Keratinocyte (primary cell): ENCODE data around the gene GIPR. TPM values are rescaled to one million over a fixed set of nuclear protein-coding genes. Genes with fewer than 3 reads are reported as not detected.

Experiments
- DNase-seq: peaks from one replicate; pipeline ENCODE4 v3.0.0-alpha.2; 2011; ENCODE audit warnings: low read depth, missing footprints, low spot score
- FAIRE-seq: peaks from 2 replicates; lab custom pipeline; 2011; peaks lifted over from hg19 to GRCh38; lab: Jason Lieb, UNC
- H2AFZ ChIP-seq: 2 replicates; pipeline ENCODE4 v1.6.0; 2012; ENCODE audit warnings: low read length, control low read depth, inconsistent platforms; ENCODE audit not compliant: control insufficient read depth
- H3K27ac ChIP-seq: 2 replicates; pipeline ENCODE4 v1.5.1; 2011; ENCODE audit warnings: low read length; ENCODE audit not compliant: control insufficient read depth, insufficient read depth
- H3K27me3 ChIP-seq: 3 replicates; pipeline ENCODE4 v1.6.0; 2011; ENCODE audit warnings: low read length; ENCODE audit not compliant: control insufficient read depth, insufficient read depth; ENCODE audit errors: extremely low read depth
- H3K36me3 ChIP-seq, 2 experiments: 2 replicates in 1 of 2; 3 replicates in 1 of 2; pipeline ENCODE4 v1.5.1; 2011; ENCODE audit warnings: low read length in 2 of 2, mild to moderate bottlenecking in 1 of 2; ENCODE audit not compliant: control insufficient read depth in 2 of 2, insufficient read depth in 2 of 2; ENCODE audit errors: extremely low read depth in 1 of 2
- H3K4me1 ChIP-seq: 3 replicates; pipeline ENCODE4 v1.5.1; 2011; ENCODE audit warnings: low read length; ENCODE audit not compliant: control insufficient read depth, insufficient read depth; ENCODE audit errors: extremely low read depth
- H3K4me2 ChIP-seq: 3 replicates; pipeline ENCODE4 v1.6.0; 2011; ENCODE audit warnings: low read depth, low read length; ENCODE audit not compliant: control insufficient read depth, insufficient read depth; ENCODE audit errors: extremely low read depth
- H3K4me3 ChIP-seq, 3 experiments: fragments of 200-600 bp in 1 of 3; sonication (generic) in 1 of 3; 2 replicates in 2 of 3; 3 replicates in 1 of 3; pipeline ENCODE4 v1.5.1; 2011 to 2016; ENCODE audit warnings: low read length in 3 of 3, mild to moderate bottlenecking in 3 of 3, control low read depth in 2 of 3, inconsistent platforms in 1 of 3, low read depth in 1 of 3, mixed read lengths in 1 of 3, mixed run types in 1 of 3, moderate library complexity in 1 of 3; ENCODE audit not compliant: control insufficient read depth in 2 of 3, insufficient read depth in 2 of 3; ENCODE audit errors: extremely low read depth in 1 of 3
- H3K79me2 ChIP-seq: 2 replicates; pipeline ENCODE4 v1.6.0; 2012; ENCODE audit warnings: low read length; ENCODE audit not compliant: control insufficient read depth, insufficient read depth
- H3K9ac ChIP-seq: 3 replicates; pipeline ENCODE4 v1.6.0; 2011; ENCODE audit warnings: low read length; ENCODE audit not compliant: control insufficient read depth, insufficient read depth; ENCODE audit errors: extremely low read depth
- H3K9me1 ChIP-seq: 3 replicates; pipeline ENCODE4 v1.6.0; 2011; ENCODE audit warnings: low read length; ENCODE audit not compliant: control insufficient read depth, insufficient read depth; ENCODE audit errors: extremely low read depth
- H3K9me3 ChIP-seq: 2 replicates; pipeline ENCODE4 v1.5.1; 2012; ENCODE audit warnings: low read depth, low read length; ENCODE audit not compliant: control insufficient read depth
- H4K20me1 ChIP-seq: 3 replicates; pipeline ENCODE4 v1.6.0; 2011; ENCODE audit warnings: low read length; ENCODE audit not compliant: control insufficient read depth, insufficient read depth; ENCODE audit errors: extremely low read depth
- EZH2 ChIP-seq: IDR thresholded peaks from one replicate; pipeline ENCODE4 v1.6.1; 2012; ENCODE audit warnings: inconsistent platforms, mild to moderate bottlenecking, low read length, moderate library complexity
- dilution Hi-C: fragments of 300-500 bp; cut with MboI; formaldehyde crosslinking; loops from one replicate; pipeline ENCODE4 v1.7.0; 2020; ENCODE audit warnings: low sequenced_read_pairs; ENCODE audit not compliant: extremely low pct_ligation_motif_present
- polyA plus RNA-seq, 5 experiments: library from polyadenylated mRNA; depleted of rRNA in 3 of 5; stranded (reverse) in 3 of 5; stranded (forward) in 1 of 5; unstranded in 1 of 5; fragments of >200 nt; gene quantifications; 1 replicate in 1 of 5; 2 replicates in 3 of 5; 3 replicates in 1 of 5; pipeline versions ENCODE4 v1.2.1 to v1.2.3, GENCODE V29; 2011 to 2012; ENCODE audit warnings: missing spikeins in 2 of 5, low read depth in 1 of 5, low replicate concordance in 1 of 5
- TF ChIP-seq, protein P1 (sequence below), 3 experiments: IDR thresholded peaks in 1 of 3; conservative IDR thresholded peaks in 1 of 3; optimal IDR thresholded peaks in 1 of 3; 2 replicates in 2 of 3; 3 replicates in 1 of 3; pipeline versions ENCODE3 to v1.5.1; 2011; ENCODE audit warnings: low read length in 3 of 3, mild to moderate bottlenecking in 3 of 3, moderate library complexity in 2 of 3, control low read depth in 1 of 3, inconsistent platforms in 1 of 3; ENCODE audit not compliant: insufficient read depth in 2 of 3; ENCODE audit errors: extremely low read depth in 1 of 3

GIPR gene
- polyA plus RNA-seq, 1 donor (not counting 4 experiments of a cell fraction or from before 2014, with no cell fraction given), result 1.4 TPM

DNA sequence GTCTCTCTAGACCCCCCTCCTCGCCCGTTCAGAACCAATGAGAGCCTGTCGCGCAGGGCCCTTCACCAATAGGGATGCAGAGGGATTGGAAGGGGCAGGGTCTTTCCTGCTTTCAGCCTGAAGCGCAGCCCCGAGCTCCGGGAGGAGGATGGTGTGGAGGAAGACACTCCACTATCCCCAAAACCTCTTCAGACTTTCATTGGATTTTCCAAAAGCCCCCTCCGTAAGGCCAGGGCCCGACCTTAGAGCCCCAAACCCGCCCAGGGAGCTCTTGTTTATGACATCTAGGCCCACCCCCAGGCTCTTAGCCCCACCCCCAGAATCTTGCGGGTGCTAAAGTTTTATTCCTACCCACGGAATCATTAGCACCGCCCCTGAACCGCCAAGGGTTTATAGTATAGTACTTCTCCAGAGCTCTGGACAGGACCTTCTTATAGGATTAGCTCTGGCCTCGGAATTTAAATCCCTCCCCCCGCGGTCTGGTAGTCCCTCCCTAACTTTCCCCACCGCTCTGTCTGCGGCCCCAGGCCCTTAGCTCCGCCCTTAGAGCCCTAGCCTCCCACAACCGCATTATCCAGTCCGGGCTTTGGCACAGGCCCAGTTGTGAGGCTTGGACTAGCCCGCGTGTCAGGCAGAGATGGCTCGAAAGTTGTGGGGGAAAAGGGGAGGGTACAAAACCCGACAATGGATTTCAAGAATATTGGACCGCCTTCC is 22.2 kb upstream of the GIPR start:
- Histone ChIP-seq H3K27ac (no peak overlapping the region), H3K4me2 (peak overlapping the region; percentile 49), H3K79me2 (no peaks in the 10 kb centered on the region), H3K9ac (no peak overlapping the region), H3K4me1 (peaks cover 23% of the 10 kb centered on the region), H3K4me3 (peak overlapping the region in 2 of 3 experiments; percentile 10 to 16), H3K9me1 (no peaks in the 10 kb centered on the region), H2AFZ (peak overlapping the region; percentile 29), H3K27me3 (peaks cover 2% of the 10 kb centered on the region), H3K36me3 (no peaks in the 10 kb centered on the region), H3K9me3 (no peaks in the 10 kb centered on the region), H4K20me1 (no peaks in the 10 kb centered on the region)
- FAIRE-seq (no peak), DNase-seq (no peak)
- dilution Hi-C loops, result no loop called here
- TF ChIP-seq EZH2, result no peak
- TF ChIP-seq, protein P1, sequence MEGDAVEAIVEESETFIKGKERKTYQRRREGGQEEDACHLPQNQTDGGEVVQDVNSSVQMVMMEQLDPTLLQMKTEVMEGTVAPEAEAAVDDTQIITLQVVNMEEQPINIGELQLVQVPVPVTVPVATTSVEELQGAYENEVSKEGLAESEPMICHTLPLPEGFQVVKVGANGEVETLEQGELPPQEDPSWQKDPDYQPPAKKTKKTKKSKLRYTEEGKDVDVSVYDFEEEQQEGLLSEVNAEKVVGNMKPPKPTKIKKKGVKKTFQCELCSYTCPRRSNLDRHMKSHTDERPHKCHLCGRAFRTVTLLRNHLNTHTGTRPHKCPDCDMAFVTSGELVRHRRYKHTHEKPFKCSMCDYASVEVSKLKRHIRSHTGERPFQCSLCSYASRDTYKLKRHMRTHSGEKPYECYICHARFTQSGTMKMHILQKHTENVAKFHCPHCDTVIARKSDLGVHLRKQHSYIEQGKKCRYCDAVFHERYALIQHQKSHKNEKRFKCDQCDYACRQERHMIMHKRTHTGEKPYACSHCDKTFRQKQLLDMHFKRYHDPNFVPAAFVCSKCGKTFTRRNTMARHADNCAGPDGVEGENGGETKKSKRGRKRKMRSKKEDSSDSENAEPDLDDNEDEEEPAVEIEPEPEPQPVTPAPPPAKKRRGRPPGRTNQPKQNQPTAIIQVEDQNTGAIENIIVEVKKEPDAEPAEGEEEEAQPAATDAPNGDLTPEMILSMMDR (optimal IDR thresholded peaks at IDR 0.05 in 1 of 3, IDR thresholded peaks at IDR 0.05 in 1 of 3, conservative IDR thresholded peaks at IDR 0.05 in 1 of 3; ENCODE audit: extremely low read depth in 1 of 3, insufficient read depth in 2 of 3, low read length in 3 of 3), result no peak

DNA sequence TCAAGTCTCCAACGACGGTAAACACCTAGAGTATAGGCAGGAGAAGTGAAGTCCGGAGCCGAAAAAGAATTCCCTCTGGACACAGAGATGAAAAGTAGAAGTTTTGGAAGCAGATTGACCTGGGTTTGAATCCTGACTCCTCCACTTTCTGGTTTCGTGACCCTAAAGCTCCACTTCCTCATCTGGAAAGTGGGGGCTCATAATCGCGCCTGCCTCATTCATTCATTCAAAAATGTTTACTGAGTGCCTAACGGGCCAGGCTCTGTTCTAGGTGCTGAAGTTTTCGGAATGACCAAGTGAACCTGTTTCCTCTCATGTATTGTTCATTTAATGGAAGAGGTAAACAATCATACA is 21.7 kb upstream of the GIPR start:
- TF ChIP-seq EZH2, result no peak
- TF ChIP-seq, protein P1 (optimal IDR thresholded peaks at IDR 0.05 in 1 of 3, IDR thresholded peaks at IDR 0.05 in 1 of 3, conservative IDR thresholded peaks at IDR 0.05 in 1 of 3; ENCODE audit: extremely low read depth in 1 of 3, insufficient read depth in 2 of 3, low read length in 3 of 3), result no peak
- H3K4me2 ChIP-seq, result peak overlapping the region; percentile 49
- dilution Hi-C loops, result no loop called here
- H2AFZ ChIP-seq, result no peak overlapping the region
- H3K9me1 ChIP-seq, result no peaks in the 10 kb centered on the region
- H3K27me3 ChIP-seq, result peaks cover 2% of the 10 kb centered on the region
- H3K79me2 ChIP-seq, result no peaks in the 10 kb centered on the region
- H3K9me3 ChIP-seq, result no peaks in the 10 kb centered on the region
- H3K36me3 ChIP-seq, result no peaks in the 10 kb centered on the region
- H3K9ac ChIP-seq, result no peak overlapping the region
- no peak overlapping the region for H3K4me3 ChIP-seq
- FAIRE-seq (no peak), DNase-seq (no peak)
- peaks cover 19% of the 10 kb centered on the region for H3K4me1 ChIP-seq
- no peak overlapping the region for H3K27ac ChIP-seq
- H4K20me1 ChIP-seq, result no peaks in the 10 kb centered on the region
